Measurements from ENCODE around the gene KRT77. TPM values are rescaled to one million over a fixed set of nuclear protein-coding genes. Genes with fewer than 3 reads are reported as not detected.

The KRT77 gene
- total RNA-seq, 1 experiment from 2014 or later: not detected

GRCh38 chr12:52697058-52697582 is 6.2 kb downstream of the KRT77 start:
- Histone ChIP-seq H3K27ac (ENCODE audit: low read length) (no peak overlapping the region), H3K4me1 (ENCODE audit: low read length) (no peaks in the 10 kb centered on the region), H3K79me2 (ENCODE audit: low read length) (no peaks in the 10 kb centered on the region), H3K9me3 (ENCODE audit: low read length) (no peaks in the 10 kb centered on the region), H3K36me3 (ENCODE audit: insufficient read depth, low read length) (no peaks in the 10 kb centered on the region), H3K9ac (ENCODE audit: low read length) (no peak overlapping the region), H2AFZ (ENCODE audit: low read length) (no peak overlapping the region), H3K9me2 (replicated peaks; ENCODE audit: insufficient read depth, low read length) (no peaks in the 10 kb centered on the region), H4K20me1 (ENCODE audit: insufficient read depth, low read depth, low read length) (0 out of 2 replicates have a peak, but pooled peaks cover 7% of the 10 kb centered on the region), H3K4me3 (ENCODE audit: low read length) (no peak overlapping the region), H3K27me3 (ENCODE audit: low read length) (no peaks in the 10 kb centered on the region), H3K4me2 (ENCODE audit: low read depth, low read length, poor library complexity, severe bottlenecking) (no peak overlapping the region)
- no peak for DNase-seq

GRCh38 chr12:52696588-52696987 is 6.7 kb downstream of the KRT77 start:
- Histone ChIP-seq H3K36me3 (ENCODE audit: insufficient read depth, low read length) (no peaks in the 10 kb centered on the region), H2AFZ (ENCODE audit: low read length) (no peak overlapping the region), H3K4me2 (ENCODE audit: low read depth, low read length, poor library complexity, severe bottlenecking) (no peak overlapping the region), H4K20me1 (ENCODE audit: insufficient read depth, low read depth, low read length) (0 out of 2 replicates have a peak, but pooled peaks cover 7% of the 10 kb centered on the region), H3K79me2 (ENCODE audit: low read length) (no peaks in the 10 kb centered on the region), H3K27ac (ENCODE audit: low read length) (no peak overlapping the region), H3K9ac (ENCODE audit: low read length) (no peak overlapping the region), H3K9me3 (ENCODE audit: low read length) (no peaks in the 10 kb centered on the region), H3K9me2 (replicated peaks; ENCODE audit: insufficient read depth, low read length) (no peaks in the 10 kb centered on the region), H3K4me1 (ENCODE audit: low read length) (no peaks in the 10 kb centered on the region), H3K4me3 (ENCODE audit: low read length) (no peak overlapping the region), H3K27me3 (ENCODE audit: low read length) (no peaks in the 10 kb centered on the region)
- DNase-seq: no peak

GRCh38 chr12:52695039-52695438 is 8.3 kb downstream of the KRT77 start:
- no peak for DNase-seq
- no peak overlapping the region for H3K4me3 ChIP-seq (ENCODE audit: low read length)
- H4K20me1 ChIP-seq (ENCODE audit: insufficient read depth, low read depth, low read length): 0 out of 2 replicates have a peak, but pooled peaks cover 7% of the 10 kb centered on the region
- no peaks in the 10 kb centered on the region for H3K9me2 ChIP-seq (replicated peaks; ENCODE audit: insufficient read depth, low read length)
- H3K9me3 ChIP-seq (ENCODE audit: low read length): no peaks in the 10 kb centered on the region
- H3K27ac ChIP-seq (ENCODE audit: low read length): no peak overlapping the region
- H3K36me3 ChIP-seq (ENCODE audit: insufficient read depth, low read length): no peaks in the 10 kb centered on the region
- H3K27me3 ChIP-seq (ENCODE audit: low read length): no peaks in the 10 kb centered on the region
- no peak overlapping the region for H3K4me2 ChIP-seq (ENCODE audit: low read depth, low read length, poor library complexity, severe bottlenecking)
- H3K9ac ChIP-seq (ENCODE audit: low read length): no peak overlapping the region
- no peaks in the 10 kb centered on the region for H3K79me2 ChIP-seq (ENCODE audit: low read length)
- no peaks in the 10 kb centered on the region for H3K4me1 ChIP-seq (ENCODE audit: low read length)
- H2AFZ ChIP-seq (ENCODE audit: low read length): no peak overlapping the region

- Histone ChIP-seq H3K4me3 (ENCODE audit: low read length) (no peak overlapping the region), H3K27ac (ENCODE audit: low read length) (no peak overlapping the region), H3K27me3 (ENCODE audit: low read length) (no peaks in the 10 kb centered on the region), H3K9ac (ENCODE audit: low read length) (no peak overlapping the region), H4K20me1 (ENCODE audit: insufficient read depth, low read depth, low read length) (0 out of 2 replicates have a peak, but pooled peaks cover 7% of the 10 kb centered on the region), H3K9me3 (ENCODE audit: low read length) (no peaks in the 10 kb centered on the region), H3K4me1 (ENCODE audit: low read length) (no peaks in the 10 kb centered on the region), H3K79me2 (ENCODE audit: low read length) (no peaks in the 10 kb centered on the region), H2AFZ (ENCODE audit: low read length) (no peak overlapping the region), H3K36me3 (ENCODE audit: insufficient read depth, low read length) (no peaks in the 10 kb centered on the region), H3K4me2 (ENCODE audit: low read depth, low read length, poor library complexity, severe bottlenecking) (no peak overlapping the region), H3K9me2 (replicated peaks; ENCODE audit: insufficient read depth, low read length) (no peaks in the 10 kb centered on the region)
- no peak for DNase-seq
Measured at GRCh38 chr12:52694151-52694550, 9.2 kb downstream of the KRT77 start.

- no peaks in the 10 kb centered on the region for H3K79me2 ChIP-seq (ENCODE audit: low read length)
- H3K9me3 ChIP-seq (ENCODE audit: low read length): no peaks in the 10 kb centered on the region
- H3K4me2 ChIP-seq (ENCODE audit: low read depth, low read length, poor library complexity, severe bottlenecking): no peak overlapping the region
- 0 out of 2 replicates have a peak, but pooled peaks cover 7% of the 10 kb centered on the region for H4K20me1 ChIP-seq (ENCODE audit: insufficient read depth, low read depth, low read length)
- no peaks in the 10 kb centered on the region for H3K36me3 ChIP-seq (ENCODE audit: insufficient read depth, low read length)
- H3K4me3 ChIP-seq (ENCODE audit: low read length): no peak overlapping the region
- no peak overlapping the region for H3K27ac ChIP-seq (ENCODE audit: low read length)
- no peak for DNase-seq
- no peaks in the 10 kb centered on the region for H3K9me2 ChIP-seq (replicated peaks; ENCODE audit: insufficient read depth, low read length)
- H3K9ac ChIP-seq (ENCODE audit: low read length): no peak overlapping the region
- no peak overlapping the region for H2AFZ ChIP-seq (ENCODE audit: low read length)
- no peaks in the 10 kb centered on the region for H3K4me1 ChIP-seq (ENCODE audit: low read length)
- H3K27me3 ChIP-seq (ENCODE audit: low read length): no peaks in the 10 kb centered on the region
Measured at GRCh38 chr12:52693261-52693660, 10.1 kb downstream of the KRT77 start.

GRCh38 chr12:52692254-52692653 is 11.1 kb downstream of the KRT77 start:
- Histone ChIP-seq H3K4me1 (ENCODE audit: low read length) (no peaks in the 10 kb centered on the region), H3K9me2 (replicated peaks; ENCODE audit: insufficient read depth, low read length) (no peaks in the 10 kb centered on the region), H3K4me2 (ENCODE audit: low read depth, low read length, poor library complexity, severe bottlenecking) (no peak overlapping the region), H4K20me1 (ENCODE audit: insufficient read depth, low read depth, low read length) (0 out of 2 replicates have a peak, but pooled peaks cover 6% of the 10 kb centered on the region), H3K9ac (ENCODE audit: low read length) (no peak overlapping the region), H2AFZ (ENCODE audit: low read length) (no peak overlapping the region), H3K27me3 (ENCODE audit: low read length) (no peaks in the 10 kb centered on the region), H3K4me3 (ENCODE audit: low read length) (no peak overlapping the region), H3K9me3 (ENCODE audit: low read length) (no peaks in the 10 kb centered on the region), H3K79me2 (ENCODE audit: low read length) (no peaks in the 10 kb centered on the region), H3K27ac (ENCODE audit: low read length) (no peak overlapping the region), H3K36me3 (ENCODE audit: insufficient read depth, low read length) (no peaks in the 10 kb centered on the region)
- peak; percentile 51 for DNase-seq

- H3K4me3 ChIP-seq (ENCODE audit: low read length): no peak overlapping the region
- no peak overlapping the region for H2AFZ ChIP-seq (ENCODE audit: low read length)
- no peaks in the 10 kb centered on the region for H3K9me2 ChIP-seq (replicated peaks; ENCODE audit: insufficient read depth, low read length)
- no peaks in the 10 kb centered on the region for H3K27me3 ChIP-seq (ENCODE audit: low read length)
- no peaks in the 10 kb centered on the region for H3K4me1 ChIP-seq (ENCODE audit: low read length)
- H3K79me2 ChIP-seq (ENCODE audit: low read length): no peaks in the 10 kb centered on the region
- no peak overlapping the region for H3K27ac ChIP-seq (ENCODE audit: low read length)
- H4K20me1 ChIP-seq (ENCODE audit: insufficient read depth, low read depth, low read length): 0 out of 2 replicates have a peak, but pooled peaks cover 1% of the 10 kb centered on the region
- H3K36me3 ChIP-seq (ENCODE audit: insufficient read depth, low read length): no peaks in the 10 kb centered on the region
- no peaks in the 10 kb centered on the region for H3K9me3 ChIP-seq (ENCODE audit: low read length)
- DNase-seq: no peak
- H3K9ac ChIP-seq (ENCODE audit: low read length): no peak overlapping the region
- no peak overlapping the region for H3K4me2 ChIP-seq (ENCODE audit: low read depth, low read length, poor library complexity, severe bottlenecking)
Measured at GRCh38 chr12:52691841-52692150, 11.5 kb downstream of the KRT77 start.

- no peaks in the 10 kb centered on the region for H4K20me1 ChIP-seq (ENCODE audit: insufficient read depth, low read depth, low read length)
- H3K4me1 ChIP-seq (ENCODE audit: low read length): no peaks in the 10 kb centered on the region
- H3K36me3 ChIP-seq (ENCODE audit: insufficient read depth, low read length): no peaks in the 10 kb centered on the region
- H3K9me3 ChIP-seq (ENCODE audit: low read length): no peaks in the 10 kb centered on the region
- no peak overlapping the region for H2AFZ ChIP-seq (ENCODE audit: low read length)
- no peaks in the 10 kb centered on the region for H3K79me2 ChIP-seq (ENCODE audit: low read length)
- no peaks in the 10 kb centered on the region for H3K27me3 ChIP-seq (ENCODE audit: low read length)
- H3K9ac ChIP-seq (ENCODE audit: low read length): no peak overlapping the region
- no peak for DNase-seq
- no peak overlapping the region for H3K4me3 ChIP-seq (ENCODE audit: low read length)
- H3K9me2 ChIP-seq (replicated peaks; ENCODE audit: insufficient read depth, low read length): no peaks in the 10 kb centered on the region
- no peak overlapping the region for H3K27ac ChIP-seq (ENCODE audit: low read length)
- H3K4me2 ChIP-seq (ENCODE audit: low read depth, low read length, poor library complexity, severe bottlenecking): no peak overlapping the region
Measured at GRCh38 chr12:52691076-52691840, 12.1 kb downstream of the KRT77 start.
